GM19193 (cell line): Measurements from ENCODE around the gene LIPC.

ENCODE experiments used
- POLR2A ChIP-seq: IDR thresholded peaks from 4 replicates; pipeline ENCODE4 v1.6.1; 2011; ENCODE audit not compliant: insufficient read depth, insufficient read length; ENCODE audit errors: extremely low read depth

Gene LIPC

DNA sequence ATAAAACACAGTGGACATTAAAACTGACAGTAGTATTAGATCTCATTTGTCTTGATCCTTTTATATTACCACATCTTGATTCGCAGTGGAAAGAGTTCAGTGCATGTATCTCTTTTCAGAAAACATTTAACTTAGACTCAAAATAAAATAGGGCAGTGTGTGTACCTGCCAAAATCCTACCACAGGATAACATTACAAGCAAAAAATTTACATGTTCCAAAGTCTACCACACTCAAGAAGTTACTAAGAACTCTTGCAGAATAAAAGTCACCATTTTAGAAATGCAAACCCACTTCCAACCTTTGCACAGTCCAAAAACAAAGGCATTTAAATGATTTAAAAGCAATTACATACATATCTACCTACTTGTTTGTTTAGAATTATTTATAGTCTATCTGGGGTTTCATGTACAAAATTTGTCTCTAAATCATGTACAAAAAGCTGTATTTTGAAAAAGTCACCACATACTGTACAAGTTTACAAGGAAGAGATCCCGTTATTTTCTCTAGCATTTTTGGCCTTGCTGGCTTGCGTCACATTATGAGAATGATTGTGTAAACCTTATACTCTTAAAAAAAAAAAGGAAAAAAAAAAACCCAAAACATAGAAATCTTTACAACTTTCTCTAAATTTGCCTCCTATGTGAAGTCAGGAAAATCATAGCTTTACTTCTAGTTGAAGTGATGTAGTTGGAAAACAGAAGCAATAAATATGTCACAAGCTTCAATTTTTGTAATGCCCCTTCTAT is 163.9 kb downstream of the LIPC start:
- no peak for TF ChIP-seq POLR2A

DNA sequence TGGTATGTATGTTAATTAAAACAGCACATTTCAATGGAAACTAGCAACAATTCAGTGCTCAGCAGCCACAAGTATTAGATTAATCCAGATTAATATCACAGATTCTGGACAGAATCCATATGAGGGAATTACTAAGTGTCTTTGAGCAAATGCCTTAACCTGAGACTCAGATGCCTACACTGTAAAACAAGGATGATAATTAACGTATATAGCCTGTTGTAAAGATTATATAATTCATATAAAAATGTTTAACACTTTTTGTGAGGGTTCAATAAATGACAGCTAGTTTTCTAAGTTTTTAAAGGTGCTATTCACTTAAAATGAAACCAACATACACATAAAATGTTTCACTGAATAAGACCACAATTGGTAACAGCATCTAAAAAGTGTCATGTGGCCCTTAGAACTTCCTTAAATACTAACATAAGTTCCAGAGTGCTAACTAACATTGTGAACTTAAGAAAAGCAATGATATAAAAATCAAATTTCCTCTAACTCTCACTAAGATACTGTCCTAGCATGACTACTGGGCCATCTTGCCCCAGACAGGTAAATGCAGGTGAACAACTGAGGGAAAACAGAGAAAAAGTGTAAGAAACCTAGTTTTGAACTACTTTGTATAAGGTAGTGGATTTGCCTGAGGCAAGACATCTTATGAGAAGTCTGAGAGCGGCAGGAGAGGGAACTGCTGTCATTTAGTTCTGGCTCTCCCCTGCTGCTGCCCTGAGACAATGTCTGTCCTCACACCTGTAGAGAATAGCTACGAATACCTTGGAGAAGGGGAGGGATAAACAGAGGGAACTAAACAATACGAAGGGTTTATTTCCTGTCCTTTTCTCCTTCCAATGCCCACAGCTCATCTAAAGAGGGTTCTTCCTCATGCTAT is 166.4 kb downstream of the LIPC start:
- TF ChIP-seq POLR2A = no peak

DNA sequence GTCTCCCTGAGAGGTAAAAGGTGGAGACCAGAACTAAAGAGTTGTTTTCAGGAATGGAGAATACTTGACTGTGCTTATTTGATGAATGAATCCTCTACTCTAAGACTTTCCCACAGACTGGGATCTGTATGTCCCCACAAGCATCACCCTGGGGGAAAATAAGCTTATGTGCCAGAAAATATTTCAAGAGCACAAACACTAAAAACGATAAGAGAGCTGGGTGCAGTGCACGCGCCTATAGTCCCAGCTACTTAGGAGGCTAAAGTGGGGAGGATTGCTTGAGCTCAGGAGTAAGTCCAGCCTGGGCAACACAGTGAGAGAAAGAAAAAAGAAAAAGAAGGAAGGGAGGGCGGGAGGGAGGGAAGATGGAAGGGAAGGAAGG is 167.0 kb downstream of the LIPC start:
- TF ChIP-seq POLR2A = no peak

DNA sequence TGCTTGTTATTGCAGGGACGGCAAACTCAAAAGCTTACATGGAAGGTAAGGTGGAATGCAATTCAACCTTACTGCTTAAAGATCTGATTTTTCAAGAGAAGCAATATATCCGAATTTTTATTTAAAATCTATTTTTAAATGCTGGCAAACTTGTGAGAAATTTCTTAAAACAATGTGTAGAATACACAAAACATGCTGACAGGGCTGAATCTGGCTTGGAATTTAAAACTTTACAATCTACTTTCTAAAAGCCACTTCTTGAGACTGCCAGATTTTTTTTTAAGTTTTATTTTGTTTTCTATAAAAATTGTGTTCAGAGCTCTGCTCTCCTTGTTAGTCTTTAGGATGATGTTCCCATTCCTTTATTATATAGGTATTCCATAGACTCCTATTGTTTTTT is 171.0 kb downstream of the LIPC start:
- TF ChIP-seq POLR2A = no peak

DNA sequence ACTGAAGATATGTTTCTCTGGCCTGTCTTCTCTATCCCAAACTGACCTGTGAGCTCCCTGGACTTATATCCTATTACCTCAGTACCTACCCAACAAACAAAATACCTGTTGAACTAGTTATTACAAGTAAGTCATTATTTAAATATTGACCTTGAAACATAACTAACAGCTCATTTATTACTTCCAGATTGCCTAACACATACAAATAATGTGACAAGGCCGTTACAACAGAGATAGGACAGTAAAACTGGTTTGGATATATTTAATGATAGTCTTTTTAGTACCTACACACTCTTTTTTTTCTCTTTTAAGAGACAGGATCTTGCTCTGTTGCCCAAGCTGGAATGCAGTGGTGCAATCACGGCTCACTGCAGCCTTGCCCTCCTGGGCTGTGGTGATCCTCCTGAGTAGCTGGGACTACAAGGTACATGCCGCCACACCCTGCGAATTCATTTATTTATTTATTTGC is 172.7 kb downstream of the LIPC start:
- TF ChIP-seq POLR2A = no peak

DNA sequence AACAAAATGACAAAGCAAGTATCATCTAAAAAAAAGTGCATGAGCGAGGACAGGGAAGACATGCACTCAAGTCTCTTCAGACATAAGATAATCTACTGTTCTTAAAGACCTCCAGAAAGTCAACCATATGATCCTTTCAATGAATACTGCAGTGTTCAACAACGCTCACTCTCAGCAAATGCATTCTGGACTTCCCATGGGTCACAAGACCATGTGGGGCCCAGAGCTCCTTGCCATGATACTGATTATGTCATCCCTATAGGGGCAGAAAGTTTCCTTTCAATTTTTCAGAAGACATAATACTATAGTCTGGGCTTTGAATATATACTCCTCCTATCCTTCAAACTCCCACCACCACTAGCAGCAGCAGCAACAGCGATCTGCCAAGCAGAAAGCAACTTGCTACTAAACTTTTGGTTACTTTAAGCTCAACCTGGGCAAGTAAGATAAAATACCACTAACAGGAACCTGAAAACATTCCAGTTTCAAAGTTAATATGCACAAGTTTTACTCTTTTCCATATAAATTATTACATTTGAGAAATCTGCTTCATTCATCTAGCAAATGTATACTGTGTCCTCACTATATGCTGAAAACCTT is 174.2 kb downstream of the LIPC start:
- no peak for TF ChIP-seq POLR2A

DNA sequence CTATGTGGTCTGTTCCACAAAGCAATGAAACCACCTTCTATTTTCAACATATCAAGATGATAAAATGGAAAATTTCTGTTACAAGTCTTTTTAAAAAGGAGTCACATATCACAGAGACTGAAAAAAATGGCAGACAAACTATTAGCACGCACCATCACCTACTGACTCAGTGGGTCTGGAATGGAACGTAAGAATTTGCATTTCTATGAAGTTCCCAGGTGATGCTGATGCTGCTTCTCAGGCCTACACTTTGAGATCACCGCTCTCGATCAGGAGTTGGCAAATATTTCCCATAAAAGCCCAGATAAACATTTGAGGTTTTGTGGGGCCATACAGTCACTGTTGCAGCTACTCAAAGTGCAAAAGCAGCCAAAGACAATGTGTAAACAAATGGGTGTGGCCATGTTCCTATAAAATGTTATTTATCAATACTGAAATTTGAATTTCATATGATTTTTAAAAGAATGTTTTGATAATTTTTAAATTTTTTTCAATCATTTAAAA is 174.8 kb downstream of the LIPC start:
- TF ChIP-seq POLR2A = no peak

DNA sequence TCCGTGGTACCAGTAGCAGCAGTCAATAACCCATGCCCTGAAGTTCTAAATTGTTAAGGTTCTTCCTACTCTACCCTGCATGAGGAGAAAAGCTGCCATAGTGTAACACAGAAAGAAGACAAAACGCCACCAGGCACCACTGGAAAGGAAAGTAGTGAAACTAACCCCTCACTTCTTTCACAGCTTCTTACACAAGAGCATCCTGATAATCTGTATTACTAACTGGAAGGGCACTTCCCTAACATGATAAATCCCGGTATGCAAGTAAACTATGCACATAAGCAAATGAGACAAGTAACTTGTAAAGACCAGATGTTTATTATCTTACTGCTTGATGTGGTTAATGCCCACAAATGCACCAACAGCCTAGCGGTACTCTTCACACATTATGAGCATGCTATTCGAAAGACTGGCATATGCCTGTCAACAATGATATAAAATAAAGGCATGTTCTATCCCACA is 176.4 kb downstream of the LIPC start:
- no peak for TF ChIP-seq POLR2A

DNA sequence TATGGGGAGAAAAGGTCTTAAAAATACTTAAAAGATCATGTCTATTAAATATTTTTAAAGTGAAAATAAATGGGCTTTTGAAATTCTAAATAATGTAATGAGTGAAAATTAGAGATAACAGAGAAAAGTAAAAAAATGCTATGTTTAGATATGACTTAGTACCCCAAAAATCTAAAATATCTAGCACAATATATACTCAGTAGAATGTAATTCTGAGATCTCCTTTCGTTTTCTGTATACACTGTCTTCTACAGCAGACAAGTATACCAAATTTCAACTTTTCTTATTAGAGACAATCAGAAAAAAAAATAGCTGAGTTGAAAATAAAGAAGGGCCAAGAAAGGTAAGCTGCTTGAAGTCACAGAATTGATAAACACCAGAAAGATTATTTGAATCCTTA is 176.9 kb downstream of the LIPC start:
- TF ChIP-seq POLR2A = no peak

DNA sequence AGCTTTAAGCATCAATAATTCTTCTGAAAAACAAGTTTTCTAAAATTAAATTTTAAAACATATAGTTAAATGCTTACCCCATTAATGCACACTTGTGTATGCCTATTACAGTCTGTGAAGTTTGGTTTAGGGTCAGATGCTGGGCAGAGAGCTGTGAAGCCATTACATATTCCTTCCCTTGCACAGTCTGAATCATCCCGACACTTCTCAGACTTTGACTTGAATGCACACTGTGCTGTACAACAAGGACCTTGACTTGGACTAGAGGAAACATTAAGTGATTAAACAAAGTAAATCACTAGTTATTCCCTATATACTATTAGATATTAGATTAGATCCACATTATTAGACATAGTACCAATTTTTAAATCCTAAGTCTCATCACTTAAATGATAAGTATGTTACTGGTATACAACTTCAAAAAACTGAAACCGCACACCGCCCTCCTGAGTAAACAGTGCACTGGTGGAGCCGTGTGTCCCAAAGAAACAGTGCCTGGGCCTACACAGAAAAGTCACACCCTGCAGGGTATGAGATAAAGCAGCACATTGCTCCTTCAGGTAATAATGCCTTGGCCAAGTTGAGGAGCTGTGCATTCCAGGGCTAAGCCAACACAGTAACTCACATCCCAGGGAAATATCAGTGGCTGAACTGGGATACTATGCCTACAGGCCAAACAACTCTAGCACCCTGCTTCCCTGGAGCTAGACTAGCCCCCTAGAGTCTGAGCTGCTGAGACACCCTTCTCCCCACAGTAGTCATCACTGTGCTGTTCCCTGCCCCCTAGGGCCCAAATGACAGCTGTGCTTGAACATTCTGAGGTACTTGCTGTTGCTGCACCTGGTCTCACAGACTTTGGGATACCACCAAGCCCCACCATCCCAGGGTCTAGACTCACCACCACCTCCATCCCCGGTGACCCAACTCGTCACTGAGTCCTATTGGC is 180.2 kb downstream of the LIPC start:
- TF ChIP-seq POLR2A = no peak

DNA sequence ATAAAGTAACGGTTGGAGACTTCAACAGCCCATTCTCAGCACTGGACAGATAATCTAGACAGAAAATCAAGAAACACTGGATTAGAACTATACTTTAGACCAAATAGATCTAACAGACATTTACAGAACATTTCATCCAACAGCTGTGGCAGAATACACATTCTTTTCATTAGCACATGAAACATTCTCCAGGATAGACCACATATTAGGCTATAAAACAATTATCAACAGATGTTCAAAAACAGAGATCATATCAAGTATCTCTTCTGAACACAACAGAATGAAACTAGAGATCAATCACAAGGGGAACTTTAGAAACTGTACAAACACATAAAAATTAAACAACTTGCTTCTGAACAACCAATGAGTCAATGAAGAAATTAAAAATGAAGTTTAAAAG is 184.4 kb downstream of the LIPC start:
- no peak for TF ChIP-seq POLR2A
